IPS-20b (cell line): ENCODE measurements around the gene SACM1L.

Experiments
- H3K27ac ChIP-seq: one replicate; pipeline ENCODE4 v1.5.1; 2013; ENCODE audit warnings: low read length
- H3K27me3 ChIP-seq: 2 replicates; pipeline ENCODE4 v1.6.1; 2013; ENCODE audit warnings: mild to moderate bottlenecking, low read length, inconsistent platforms; ENCODE audit not compliant: insufficient read depth
- H3K36me3 ChIP-seq: 2 replicates; pipeline ENCODE4 v1.6.1; 2013; ENCODE audit warnings: low read depth, mild to moderate bottlenecking, inconsistent platforms, low read length, moderate library complexity; ENCODE audit not compliant: insufficient read depth
- H3K4me1 ChIP-seq: 2 replicates; pipeline ENCODE4 v1.6.1; 2013; ENCODE audit warnings: mild to moderate bottlenecking, control low read depth, inconsistent platforms, low read length, moderate library complexity; ENCODE audit not compliant: insufficient read depth
- H3K4me3 ChIP-seq: 2 replicates; pipeline ENCODE4 v1.5.1; 2013; ENCODE audit warnings: mild to moderate bottlenecking, low read length, inconsistent platforms
- H3K9ac ChIP-seq: 2 replicates; pipeline ENCODE4 v1.6.1; 2013; ENCODE audit warnings: low read depth, mild to moderate bottlenecking, inconsistent platforms, low read length, moderate library complexity
- H3K9me3 ChIP-seq: 2 replicates; pipeline ENCODE4 v1.6.1; 2013; ENCODE audit warnings: mild to moderate bottlenecking, low read depth, low read length, inconsistent platforms; ENCODE audit not compliant: insufficient read depth

The SACM1L gene

DNA sequence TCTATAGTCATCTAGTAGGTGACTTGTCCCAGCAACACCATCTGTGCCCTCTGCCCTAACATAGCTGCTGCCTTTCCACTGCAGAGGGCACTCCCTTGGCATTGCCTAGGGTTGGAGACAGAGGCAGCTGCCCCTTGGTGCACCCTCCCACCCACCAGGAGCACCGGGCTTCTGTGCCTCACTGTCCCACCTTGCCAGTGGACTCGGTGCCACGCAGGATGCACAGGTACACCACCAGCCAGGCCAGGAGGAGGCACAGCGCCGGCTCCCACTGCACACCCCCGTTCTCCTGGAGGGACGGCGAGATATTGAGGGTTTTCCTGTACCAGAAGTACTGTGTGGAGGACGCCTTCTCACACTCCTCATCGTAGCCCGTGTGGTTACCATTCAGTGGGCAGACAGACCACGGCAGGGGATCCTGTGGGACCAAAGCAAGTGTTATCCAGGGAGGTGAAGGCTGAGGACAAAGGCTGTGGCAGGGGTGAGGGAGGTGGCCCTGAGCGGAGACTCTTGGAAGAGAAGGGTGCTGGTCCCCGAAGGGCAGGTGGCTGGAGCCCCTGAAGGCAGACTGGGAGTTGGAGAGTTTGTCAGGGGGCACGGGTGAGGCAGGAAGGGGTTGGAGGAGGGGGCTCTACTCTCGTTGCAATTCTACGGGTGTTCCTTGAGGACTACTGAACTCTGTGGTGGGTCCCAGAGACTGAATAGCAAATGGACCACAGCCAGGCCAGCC is 86.5 kb downstream of the SACM1L start:
- Histone ChIP-seq H3K27ac (no peak overlapping the region), H3K9ac (no peak overlapping the region), H3K27me3 (no peaks in the 10 kb centered on the region), H3K4me1 (no peaks in the 10 kb centered on the region), H3K36me3 (no peaks in the 10 kb centered on the region), H3K9me3 (no peaks in the 10 kb centered on the region), H3K4me3 (no peak overlapping the region)

DNA sequence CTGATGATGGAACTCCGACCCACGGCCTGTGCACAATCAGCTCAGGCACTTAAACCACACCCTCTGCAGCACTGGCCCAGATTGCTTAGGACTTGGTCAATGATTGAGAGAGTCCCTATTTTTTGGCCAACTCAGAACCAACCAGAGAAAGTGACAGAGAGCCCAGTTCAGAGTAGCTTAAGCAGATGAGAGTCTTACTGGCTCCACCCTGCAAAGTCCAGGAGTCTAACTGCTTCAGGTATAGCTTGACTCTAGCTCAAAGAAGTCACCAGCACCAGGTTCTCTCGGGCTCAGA is 87.1 kb downstream of the SACM1L start:
- no peaks in the 10 kb centered on the region for H3K9me3 ChIP-seq
- no peak overlapping the region for H3K9ac ChIP-seq
- no peak overlapping the region for H3K27ac ChIP-seq
- H3K4me1 ChIP-seq: no peaks in the 10 kb centered on the region
- no peaks in the 10 kb centered on the region for H3K27me3 ChIP-seq
- H3K36me3 ChIP-seq: no peaks in the 10 kb centered on the region
- no peak overlapping the region for H3K4me3 ChIP-seq

DNA sequence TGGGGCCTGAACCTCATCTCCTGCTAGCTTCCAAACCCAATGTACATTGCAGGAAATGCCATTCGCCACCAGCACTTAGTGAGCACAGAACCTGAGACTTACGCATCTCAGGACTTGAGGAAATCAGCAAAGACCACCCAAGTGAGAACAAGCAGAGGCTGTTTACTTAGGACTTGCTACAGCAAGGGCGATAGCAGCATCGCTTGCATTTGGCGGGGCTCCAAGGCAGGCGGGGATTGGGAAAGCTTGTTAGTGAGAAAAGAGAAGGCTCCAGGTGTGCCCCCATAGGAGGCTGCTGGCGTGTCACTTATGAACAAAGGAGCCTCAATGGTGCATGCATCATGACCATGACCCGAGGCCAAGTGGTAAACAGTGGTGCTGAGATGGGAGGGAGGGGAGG is 87.4 kb downstream of the SACM1L start:
- H3K9ac ChIP-seq: no peak overlapping the region
- H3K9me3 ChIP-seq: no peaks in the 10 kb centered on the region
- H3K4me3 ChIP-seq: no peak overlapping the region; the same call in 1 of the 2 replicates
- no peak overlapping the region for H3K27ac ChIP-seq
- no peaks in the 10 kb centered on the region for H3K4me1 ChIP-seq
- no peaks in the 10 kb centered on the region for H3K27me3 ChIP-seq
- H3K36me3 ChIP-seq: no peaks in the 10 kb centered on the region

DNA sequence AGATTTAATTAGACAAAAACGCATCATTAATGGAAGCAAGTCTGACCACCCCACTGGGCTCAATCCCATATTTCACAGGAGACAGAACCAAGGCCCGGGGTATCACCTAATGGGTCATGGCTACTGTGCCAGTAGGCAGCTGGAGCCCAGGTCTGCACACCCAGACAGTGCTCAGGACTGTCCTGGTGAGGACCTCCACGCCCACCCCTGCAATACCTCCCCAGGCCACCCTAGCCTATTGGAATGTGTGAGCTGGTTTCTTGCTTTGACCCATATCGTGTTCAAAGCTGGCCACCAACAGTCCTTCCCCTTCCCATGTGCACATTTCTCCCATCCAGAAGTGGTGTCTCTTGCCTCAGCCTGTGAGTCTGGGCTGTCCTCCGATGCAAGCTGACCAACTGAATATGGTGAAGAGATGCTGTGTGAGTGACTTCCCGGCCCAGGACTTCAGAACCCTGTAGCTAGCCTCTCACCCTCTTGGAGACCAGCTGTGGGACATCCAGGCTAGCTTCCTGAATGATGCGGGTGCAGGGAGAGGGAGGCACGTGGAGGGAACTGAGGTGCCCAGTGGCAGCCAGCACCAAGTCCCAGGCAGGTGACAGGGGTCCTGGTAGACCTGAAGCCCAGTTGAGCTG is 88.0 kb downstream of the SACM1L start:
- H3K9me3 ChIP-seq: no peaks in the 10 kb centered on the region
- H3K9ac ChIP-seq: no peak overlapping the region
- H3K27me3 ChIP-seq: no peaks in the 10 kb centered on the region
- no peaks in the 10 kb centered on the region for H3K36me3 ChIP-seq
- H3K4me1 ChIP-seq: no peaks in the 10 kb centered on the region
- no peak overlapping the region for H3K4me3 ChIP-seq
- H3K27ac ChIP-seq: no peak overlapping the region

DNA sequence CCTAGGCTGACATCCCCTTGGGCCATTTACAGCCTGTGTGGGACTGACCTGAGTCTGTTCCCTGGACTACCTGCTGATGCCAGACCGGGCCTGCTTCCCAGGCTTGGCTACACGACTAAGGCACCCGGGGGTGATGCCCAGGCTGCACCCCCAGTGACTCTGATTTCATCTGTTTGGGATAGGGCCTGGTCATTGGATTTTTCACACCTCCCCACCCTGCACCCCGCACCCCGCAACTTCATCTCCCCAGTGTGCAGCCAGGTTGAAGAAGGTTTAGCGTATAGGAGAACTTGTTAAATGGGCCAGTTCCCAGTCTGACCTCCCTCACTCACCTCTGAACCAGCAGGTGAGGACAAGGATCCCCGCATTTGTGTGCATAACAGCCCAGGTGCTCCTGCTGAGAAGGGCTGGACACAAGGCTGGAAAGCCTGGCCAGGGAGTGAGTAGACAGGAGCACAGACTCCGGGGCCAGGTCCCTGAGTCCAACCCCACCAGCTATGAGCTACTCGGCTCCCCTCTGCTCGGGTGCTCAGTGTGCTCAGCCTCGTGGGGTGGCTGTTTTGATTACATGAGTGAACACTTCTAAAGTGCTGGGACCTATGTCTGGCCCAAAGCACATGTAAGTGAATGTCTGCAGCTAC is 88.7 kb downstream of the SACM1L start:
- Histone ChIP-seq H3K4me1 (no peaks in the 10 kb centered on the region), H3K9ac (no peak overlapping the region), H3K9me3 (no peaks in the 10 kb centered on the region), H3K27me3 (no peaks in the 10 kb centered on the region), H3K4me3 (no peak overlapping the region), H3K27ac (no peak overlapping the region), H3K36me3 (no peaks in the 10 kb centered on the region)

DNA sequence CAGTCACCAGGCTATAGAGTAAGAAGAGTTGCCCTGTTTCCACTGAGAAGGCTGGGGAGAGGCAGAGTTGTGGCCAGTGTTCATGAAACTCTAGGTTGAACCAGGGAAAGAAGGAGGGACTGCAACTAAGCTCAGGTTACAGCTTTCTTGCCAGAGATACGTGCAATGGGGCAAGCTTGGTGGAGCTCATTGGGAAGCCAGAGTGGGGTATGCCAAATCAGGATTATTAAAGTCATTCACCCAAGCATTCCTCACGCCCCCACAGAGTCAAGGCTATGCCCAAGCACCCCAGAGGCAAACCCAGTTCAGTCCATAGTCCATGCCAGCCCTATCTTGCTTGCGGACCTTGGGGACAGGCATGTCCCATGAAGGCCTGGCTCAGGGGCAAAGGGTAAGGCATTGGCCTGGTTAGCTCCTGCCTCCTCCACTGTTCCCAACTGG is 89.6 kb downstream of the SACM1L start:
- H3K27ac ChIP-seq: no peak overlapping the region

DNA sequence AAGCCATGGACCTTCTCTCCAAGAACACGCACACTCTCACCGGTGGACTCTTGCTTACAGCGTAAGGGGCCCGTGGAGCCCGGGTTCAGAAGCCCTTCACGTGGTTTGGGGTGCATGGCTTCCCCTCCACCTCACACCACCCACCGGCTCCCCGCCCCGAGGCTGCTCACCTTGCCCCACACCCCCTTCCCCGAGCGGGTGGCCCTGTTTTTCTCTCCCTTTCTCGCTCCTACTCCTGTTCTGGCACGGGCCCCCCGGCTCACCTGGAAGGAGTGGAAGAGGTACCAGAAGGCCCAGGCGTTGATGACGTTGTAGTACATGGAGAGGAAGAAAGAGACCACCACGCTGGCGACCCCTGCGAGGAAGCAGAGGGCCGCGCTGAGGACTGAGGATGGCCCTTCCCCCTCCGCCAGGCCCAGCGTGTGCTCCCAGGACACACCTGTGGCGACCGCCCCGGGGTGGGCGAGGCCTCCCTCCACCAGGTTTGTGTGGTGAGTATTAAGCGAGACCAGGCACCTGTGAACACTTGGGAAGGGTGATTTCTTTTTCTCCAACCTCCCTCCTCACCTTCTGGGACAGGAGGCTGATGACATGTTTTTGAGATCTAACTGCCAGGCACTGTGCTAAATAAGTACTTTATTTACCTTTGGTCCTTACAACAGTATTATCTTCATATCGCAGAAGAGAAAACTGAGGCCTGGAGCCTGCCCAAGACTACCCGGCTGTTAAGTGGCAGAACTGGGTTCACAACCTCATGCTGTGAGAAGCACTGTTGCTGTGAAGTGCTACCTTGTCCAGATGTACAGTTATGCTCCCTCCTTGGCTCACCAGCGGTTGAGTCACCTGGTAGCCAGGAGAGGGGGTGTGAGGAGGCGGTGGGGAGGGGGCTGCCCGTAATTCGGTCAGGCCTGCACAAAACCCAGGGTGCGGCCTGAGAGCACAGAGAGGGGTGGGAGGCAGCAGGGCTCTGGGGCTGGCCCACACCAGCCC is 90.8 kb downstream of the SACM1L start:
- Histone ChIP-seq H3K9me3 (no peaks in the 10 kb centered on the region), H3K27ac (no peak overlapping the region), H3K4me1 (no peaks in the 10 kb centered on the region), H3K27me3 (no peaks in the 10 kb centered on the region), H3K9ac (no peak overlapping the region), H3K36me3 (no peaks in the 10 kb centered on the region), H3K4me3 (no peak overlapping the region)

More for the DNA sequence above, 89.6 kb downstream of the SACM1L start:
- Histone ChIP-seq H3K4me1 (no peaks in the 10 kb centered on the region), H3K4me3 (no peak overlapping the region), H3K9ac (no peak overlapping the region), H3K9me3 (no peaks in the 10 kb centered on the region), H3K36me3 (no peaks in the 10 kb centered on the region), H3K27me3 (no peaks in the 10 kb centered on the region)

DNA sequence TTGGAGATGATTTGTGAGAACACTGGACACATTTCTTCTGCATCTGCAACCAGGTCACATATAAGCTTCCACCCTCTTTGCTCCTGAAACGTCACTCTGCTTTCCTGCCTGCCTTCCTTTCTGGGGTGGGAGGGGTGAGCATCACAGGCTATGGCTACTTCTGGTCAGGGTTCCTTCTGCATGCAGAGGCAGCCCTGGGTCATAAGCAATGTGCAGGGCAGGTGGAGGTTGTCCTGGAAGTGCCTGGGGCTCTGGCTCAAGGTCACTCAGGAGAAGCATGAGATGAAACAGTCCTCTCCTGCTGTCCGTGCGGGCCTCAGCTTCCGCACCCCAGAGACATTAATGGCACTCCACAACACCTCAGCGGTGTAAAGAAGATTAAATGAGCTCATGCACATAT is 92.1 kb downstream of the SACM1L start:
- Histone ChIP-seq H3K4me1 (no peaks in the 10 kb centered on the region), H3K9me3 (no peaks in the 10 kb centered on the region), H3K27me3 (no peaks in the 10 kb centered on the region), H3K9ac (no peak overlapping the region), H3K4me3 (no peak overlapping the region), H3K27ac (no peak overlapping the region), H3K36me3 (no peaks in the 10 kb centered on the region)

DNA sequence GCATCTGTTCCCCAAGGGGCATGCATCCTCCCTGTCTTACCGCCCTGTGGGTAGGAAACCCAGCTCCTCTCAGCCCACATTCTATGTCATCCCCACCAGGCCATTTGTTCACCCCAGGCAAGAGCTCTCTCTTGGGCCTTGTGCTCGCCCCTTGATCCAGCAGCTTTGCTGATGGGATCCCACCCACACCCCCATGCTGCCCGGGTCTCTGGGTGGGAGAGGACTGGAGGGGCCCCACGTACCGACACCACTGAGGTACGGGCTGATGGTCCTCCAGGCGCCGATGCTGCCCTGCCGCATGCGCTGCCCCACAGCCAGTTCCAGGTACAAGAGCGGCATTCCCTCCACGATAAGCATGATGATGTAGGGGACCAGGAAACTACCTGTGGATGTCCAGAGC is 92.6 kb downstream of the SACM1L start:
- no peak overlapping the region for H3K27ac ChIP-seq
- H3K4me3 ChIP-seq: no peak overlapping the region
- no peaks in the 10 kb centered on the region for H3K9me3 ChIP-seq
- H3K4me1 ChIP-seq: no peaks in the 10 kb centered on the region
- no peaks in the 10 kb centered on the region for H3K36me3 ChIP-seq
- no peaks in the 10 kb centered on the region for H3K27me3 ChIP-seq
- no peak overlapping the region for H3K9ac ChIP-seq

DNA sequence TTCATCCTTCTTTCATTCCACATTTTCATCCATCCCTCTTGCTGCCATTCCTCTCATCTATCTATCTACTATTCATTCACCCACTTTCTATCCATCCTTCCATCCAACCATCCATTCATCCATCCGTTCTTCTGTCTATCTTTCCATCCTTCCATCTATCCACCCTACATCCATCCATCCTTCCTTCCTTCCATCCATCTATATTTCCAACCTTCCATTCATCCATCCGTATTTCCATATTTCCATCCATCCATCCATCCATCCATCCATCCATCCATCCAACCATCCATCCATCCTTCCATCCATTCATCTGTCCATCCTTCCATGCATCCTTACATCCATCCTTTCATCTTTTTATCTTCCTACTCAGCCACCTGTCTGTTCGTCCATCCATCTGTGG is 93.2 kb downstream of the SACM1L start:
- H3K27me3 ChIP-seq: no peaks in the 10 kb centered on the region
- H3K9ac ChIP-seq: no peak overlapping the region
- no peaks in the 10 kb centered on the region for H3K4me1 ChIP-seq
- H3K4me3 ChIP-seq: no peak overlapping the region
- no peaks in the 10 kb centered on the region for H3K9me3 ChIP-seq
- H3K27ac ChIP-seq: no peak overlapping the region
- no peaks in the 10 kb centered on the region for H3K36me3 ChIP-seq

DNA sequence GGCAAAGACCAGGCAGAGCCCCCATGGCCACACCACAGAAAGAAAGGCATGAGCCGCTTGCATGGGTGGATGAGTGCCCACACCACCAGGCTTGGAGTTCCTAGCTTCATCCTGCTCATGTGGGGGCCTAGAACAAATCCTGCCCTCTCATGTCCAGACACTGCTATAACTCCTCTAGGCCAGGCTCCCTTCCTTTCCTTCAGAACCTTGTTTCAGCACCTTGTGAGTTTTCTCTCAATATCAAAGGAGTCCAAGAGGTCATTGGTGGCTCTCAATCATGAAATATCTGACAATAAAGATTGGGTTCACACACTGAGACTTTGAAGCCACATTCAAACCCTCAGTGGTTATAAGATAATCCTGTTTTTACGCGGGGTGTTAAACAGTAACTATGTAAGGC is 94.5 kb downstream of the SACM1L start:
- H3K36me3 ChIP-seq: no peaks in the 10 kb centered on the region
- H3K9ac ChIP-seq: no peak overlapping the region
- no peaks in the 10 kb centered on the region for H3K4me1 ChIP-seq
- no peak overlapping the region for H3K27ac ChIP-seq
- no peaks in the 10 kb centered on the region for H3K9me3 ChIP-seq
- H3K4me3 ChIP-seq: no peak overlapping the region
- H3K27me3 ChIP-seq: no peaks in the 10 kb centered on the region
